ENCODE measurements around the gene APOBEC3G. TPM values are rescaled to one million over a fixed set of nuclear protein-coding genes. Genes with fewer than 3 reads are reported as not detected.

The APOBEC3G gene
- total and polyA plus RNA-seq, 2 experiments from 2014 or later: 2.1 to 3.3 TPM

- TF ChIP-seq REST (IDR thresholded peaks at IDR 0.05; ENCODE audit: unreplicated experiment) (no peak), EZH2 (IDR thresholded peaks at IDR 0.05; ENCODE audit: low read depth, unreplicated experiment) (no peak)
Observed at GRCh38 chr22:39129746-39130145, 52.7 kb downstream of the APOBEC3G start (continued).

- Histone ChIP-seq H3K27me3 (ENCODE audit: insufficient read depth) (no peaks in the 10 kb centered on the region), H3K4me2 (no peak overlapping the region), H3K9me2 (ENCODE audit: insufficient read depth) (no peaks in the 10 kb centered on the region), H3K79me2 (replicated peaks; ENCODE audit: insufficient read depth) (no peaks in the 10 kb centered on the region), H2AFZ (no peak overlapping the region), H3K36me3 (ENCODE audit: insufficient read depth) (no peaks in the 10 kb centered on the region), H3K4me1 (ENCODE audit: insufficient read depth) (peaks cover 13% of the 10 kb centered on the region), H3F3A (replicated peaks; ENCODE audit: low read depth) (no peaks in the 10 kb centered on the region), H3K4me3 (no peak overlapping the region), H3K27ac (ENCODE audit: low read depth) (no peak overlapping the region), H4K20me1 (replicated peaks; ENCODE audit: insufficient read depth) (no peaks in the 10 kb centered on the region)
- Mint-ChIP-seq H3K27me3 (ENCODE audit: insufficient read depth, low read depth, poor library complexity) (peaks cover 18% of the 10 kb centered on the region), H3K4me1 (peaks cover 29% of the 10 kb centered on the region), H3K4me3 (no peak overlapping the region), H3K36me3 (ENCODE audit: low read depth) (no peaks in the 10 kb centered on the region), H3K9me3 (peaks cover 5% of the 10 kb centered on the region; the same call in 1 of the 3 replicates), H3K27ac (no peak overlapping the region)
- ATAC-seq (no peak), DNase-seq (ENCODE audit: low spot score) (no peak)
- no peak for TF ChIP-seq STAT1 (IDR thresholded peaks at IDR 0.05; ENCODE audit: unreplicated experiment)
- TF ChIP-seq ZNF114 (CRISPR knock-in tag; IDR thresholded peaks at IDR 0.05): no peak
- TF ChIP-seq CTCF (conservative IDR thresholded peaks at IDR 0.05; ENCODE audit: low read depth in 2 of 2): no peak
- no peak for TF ChIP-seq EZH2phosphoT487 (IDR thresholded peaks at IDR 0.05; ENCODE audit: unreplicated experiment)
- no peak for TF ChIP-seq ZNF331 (CRISPR knock-in tag; IDR thresholded peaks at IDR 0.05; ENCODE audit: low read depth)
- TF ChIP-seq ZNF462 (CRISPR knock-in tag; IDR thresholded peaks at IDR 0.05): no peak
- no peak for TF ChIP-seq REST (IDR thresholded peaks at IDR 0.05; ENCODE audit: unreplicated experiment)
Observed at GRCh38 chr22:39130152-39130704, 53.2 kb downstream of the APOBEC3G start.
